Dendritic cell treated with granulocyte-macrophage colony-stimulating factor and Interleukin-4, amounts not matched to agents 40 ng/mL and 50 ng/mL, for 4 days (primary cell): ENCODE data around the gene DEPDC5.

ENCODE experiments used
- H3K27ac Mint-ChIP-seq: one replicate; pipeline ENCODE4 v1.8.0; 2022; ENCODE audit warnings: mild to moderate bottlenecking, mixed read lengths
- H3K27me3 Mint-ChIP-seq: one replicate; pipeline ENCODE4 v1.8.0; 2022; ENCODE audit warnings: mild to moderate bottlenecking, mixed read lengths
- H3K36me3 Mint-ChIP-seq: one replicate; pipeline ENCODE4 v1.8.0; 2022; ENCODE audit warnings: low read depth, mixed read lengths
- H3K4me1 Mint-ChIP-seq: one replicate; pipeline ENCODE4 v1.8.0; 2022; ENCODE audit warnings: low read depth, mixed read lengths
- H3K4me3 Mint-ChIP-seq: one replicate; pipeline ENCODE4 v1.8.0; 2022; ENCODE audit warnings: mild to moderate bottlenecking, moderate library complexity, mixed read lengths
- H3K9me3 Mint-ChIP-seq: one replicate; pipeline ENCODE4 v1.8.0; 2022; ENCODE audit warnings: mixed read lengths
- intact Hi-C: fragments of 100-400 bp; cut with micrococcal nuclease; formaldehyde crosslinking; loops from one replicate; pipeline ENCODE4 v1.15.0; 2022

Gene DEPDC5

DNA sequence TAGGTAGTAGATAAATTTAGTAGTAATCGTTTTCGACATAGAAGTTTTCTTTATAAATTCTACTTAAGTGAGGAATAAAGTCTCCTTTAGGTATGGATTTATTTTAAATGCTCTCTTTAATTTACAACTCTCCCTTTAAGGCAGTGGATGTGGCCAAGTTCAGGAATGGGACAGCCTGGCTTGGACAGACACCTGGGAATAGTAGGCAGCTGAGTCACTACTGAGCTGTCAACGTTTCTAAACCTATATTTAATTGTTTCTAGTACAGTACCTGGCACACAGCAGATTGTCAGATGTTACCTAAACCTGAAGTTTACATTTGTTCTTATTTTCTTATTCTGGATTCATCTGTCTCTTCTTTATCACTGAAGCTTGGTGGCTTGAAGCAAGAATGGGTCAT, 85.1 kb downstream of the DEPDC5 start:
- Mint-ChIP-seq H3K4me1 (no peaks in the 10 kb centered on the region), H3K9me3 (no peaks in the 10 kb centered on the region), H3K27ac (no peak overlapping the region), H3K27me3 (no peaks in the 10 kb centered on the region), H3K36me3 (peaks cover 99% of the 10 kb centered on the region), H3K4me3 (no peak overlapping the region)
- intact Hi-C loops = no loop called here

- H3K36me3 Mint-ChIP-seq = peaks cover 100% of the 10 kb centered on the region
- H3K9me3 Mint-ChIP-seq = no peaks in the 10 kb centered on the region
- H3K4me1 Mint-ChIP-seq = no peaks in the 10 kb centered on the region
- H3K27me3 Mint-ChIP-seq = no peaks in the 10 kb centered on the region
- intact Hi-C loops = no loop called here
- no peak overlapping the region for H3K4me3 Mint-ChIP-seq
- H3K27ac Mint-ChIP-seq = peak overlapping the region; percentile 18
Measured at GRCh38 chr22:31839986-31840385, 86.2 kb downstream of the DEPDC5 start.

GRCh38 chr22:31840585-31840984, 86.8 kb downstream of the DEPDC5 start:
- intact Hi-C loops = no loop called here
- Mint-ChIP-seq H3K27ac (no peak overlapping the region), H3K36me3 (peaks cover 100% of the 10 kb centered on the region), H3K4me1 (peaks cover 1% of the 10 kb centered on the region), H3K4me3 (no peak overlapping the region), H3K27me3 (no peaks in the 10 kb centered on the region), H3K9me3 (no peaks in the 10 kb centered on the region)

DNA sequence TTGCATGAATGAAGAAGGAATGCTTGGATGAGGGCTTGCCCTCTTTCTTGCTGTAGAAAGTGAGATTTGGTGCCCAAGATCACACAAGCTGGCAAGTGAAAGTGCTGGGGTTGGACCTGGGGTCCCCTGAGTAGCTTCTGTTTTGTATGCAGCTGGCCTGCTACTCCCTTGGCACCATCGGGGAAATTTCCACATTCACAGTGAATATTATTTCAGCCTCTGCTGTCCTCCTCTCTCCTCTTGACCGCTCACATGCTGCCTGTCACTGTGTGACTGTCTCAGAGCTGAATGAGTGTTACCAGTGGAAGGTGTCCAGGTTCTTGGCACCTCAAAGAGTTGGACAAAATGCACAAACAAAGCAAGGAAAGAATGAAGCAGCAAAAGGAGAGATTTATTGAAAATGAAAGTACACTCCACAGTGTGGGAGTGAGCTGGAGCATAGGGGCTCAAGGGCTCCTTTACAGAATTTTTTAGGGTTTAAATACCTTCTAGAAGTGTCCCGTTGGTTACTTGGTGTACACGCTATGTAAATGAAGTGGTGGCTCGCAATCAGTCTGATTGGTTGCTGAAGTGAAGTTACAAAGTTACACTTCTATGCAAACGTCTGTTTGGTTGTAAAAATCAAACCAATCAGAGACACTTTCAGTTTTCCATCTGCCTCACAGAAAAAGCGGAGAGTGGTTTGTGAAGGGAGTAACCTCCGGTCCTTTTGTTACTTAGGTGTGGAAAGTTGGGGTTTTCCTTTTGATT, 87.4 kb downstream of the DEPDC5 start:
- intact Hi-C loops = no loop called here
- no peaks in the 10 kb centered on the region for H3K9me3 Mint-ChIP-seq
- H3K4me1 Mint-ChIP-seq = peaks cover 8% of the 10 kb centered on the region
- H3K36me3 Mint-ChIP-seq = peaks cover 100% of the 10 kb centered on the region
- no peak overlapping the region for H3K4me3 Mint-ChIP-seq
- no peak overlapping the region for H3K27ac Mint-ChIP-seq
- no peaks in the 10 kb centered on the region for H3K27me3 Mint-ChIP-seq

- Mint-ChIP-seq H3K4me1 (peaks cover 14% of the 10 kb centered on the region), H3K27me3 (no peaks in the 10 kb centered on the region), H3K4me3 (no peak overlapping the region), H3K36me3 (peaks cover 100% of the 10 kb centered on the region), H3K27ac (no peak overlapping the region), H3K9me3 (no peaks in the 10 kb centered on the region)
- intact Hi-C loops = no loop called here
Measured at GRCh38 chr22:31843526-31843925, 89.7 kb downstream of the DEPDC5 start.

DNA sequence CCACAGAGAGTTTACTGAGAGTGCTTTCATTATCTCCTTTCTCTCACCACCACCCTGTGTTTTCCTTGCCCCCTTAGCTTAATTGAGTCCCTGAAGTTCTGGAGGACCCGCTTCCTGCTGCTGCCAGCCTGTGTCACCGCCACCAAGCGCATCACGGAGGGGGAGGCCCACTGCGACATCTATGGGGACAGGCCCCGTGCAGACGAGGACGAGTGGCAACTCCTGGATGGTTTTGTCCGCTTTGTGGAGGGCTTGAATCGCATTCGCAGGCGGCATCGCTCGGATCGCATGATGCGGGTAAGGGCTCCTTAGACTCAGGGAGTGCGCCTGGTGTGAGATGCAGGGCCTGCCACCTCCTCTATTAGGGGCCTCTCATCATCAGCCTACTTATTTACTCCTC, 91.1 kb downstream of the DEPDC5 start:
- peak overlapping the region; percentile 53 for H3K27ac Mint-ChIP-seq
- H3K4me3 Mint-ChIP-seq = no peak overlapping the region
- intact Hi-C loops = loop anchor here (5.0 kb wide), 1 partner anchor 102 kb away; no protein-coding TSS in a partner anchor
- no peaks in the 10 kb centered on the region for H3K9me3 Mint-ChIP-seq
- peaks cover 96% of the 10 kb centered on the region for H3K36me3 Mint-ChIP-seq
- H3K27me3 Mint-ChIP-seq = no peaks in the 10 kb centered on the region
- H3K4me1 Mint-ChIP-seq = peaks cover 14% of the 10 kb centered on the region

DNA sequence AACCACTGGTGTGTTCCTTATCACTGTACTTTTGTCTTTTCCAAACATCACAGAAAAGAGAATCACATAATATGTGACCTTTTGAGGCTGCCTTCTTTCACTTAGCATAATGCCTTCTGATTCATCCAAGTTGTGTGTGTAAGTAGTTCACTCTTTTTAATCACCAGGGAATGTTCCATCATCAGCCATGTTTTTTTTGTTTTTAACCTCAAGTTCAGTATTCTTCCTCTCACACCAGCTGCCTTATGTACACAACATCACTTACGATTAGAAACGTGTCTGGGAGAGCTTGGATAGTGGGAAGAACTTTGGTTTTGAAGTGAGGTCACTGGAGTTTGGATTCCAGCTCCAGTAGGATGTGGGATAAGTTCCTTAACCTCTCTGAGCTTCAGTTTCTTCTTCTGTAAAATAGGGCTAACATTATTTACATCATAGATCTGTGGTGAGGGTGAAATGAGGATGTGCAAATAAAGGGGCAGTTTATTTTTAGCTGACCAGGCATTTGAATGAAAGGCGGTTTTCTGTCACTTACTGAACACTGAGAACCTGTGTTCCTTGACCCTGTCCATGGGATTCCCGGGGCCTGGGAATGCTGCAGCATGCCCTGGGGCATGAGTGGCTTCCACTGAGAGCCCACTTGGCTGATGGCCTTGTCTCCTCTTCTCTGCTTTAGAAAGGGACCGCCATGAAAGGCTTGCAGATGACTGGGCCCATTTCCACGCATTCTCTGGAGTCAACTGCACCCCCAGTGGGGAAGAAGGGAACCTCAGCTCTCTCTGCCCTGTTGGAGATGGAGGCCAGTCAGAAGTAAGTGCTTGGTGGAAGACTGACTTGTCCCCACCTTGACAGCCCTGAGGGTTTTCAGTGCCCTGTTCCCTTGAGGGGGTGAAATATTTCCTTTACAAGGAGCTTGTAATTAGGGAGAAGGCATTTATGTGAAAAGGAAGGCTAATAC, 92.6 kb downstream of the DEPDC5 start:
- Mint-ChIP-seq H3K4me3 (no peak overlapping the region), H3K27ac (no peak overlapping the region), H3K9me3 (no peaks in the 10 kb centered on the region), H3K36me3 (peaks cover 89% of the 10 kb centered on the region), H3K4me1 (peaks cover 14% of the 10 kb centered on the region), H3K27me3 (no peaks in the 10 kb centered on the region)
- intact Hi-C loops = loop anchor here (5.0 kb wide), 1 partner anchor 101 kb away; no protein-coding TSS in a partner anchor

DNA sequence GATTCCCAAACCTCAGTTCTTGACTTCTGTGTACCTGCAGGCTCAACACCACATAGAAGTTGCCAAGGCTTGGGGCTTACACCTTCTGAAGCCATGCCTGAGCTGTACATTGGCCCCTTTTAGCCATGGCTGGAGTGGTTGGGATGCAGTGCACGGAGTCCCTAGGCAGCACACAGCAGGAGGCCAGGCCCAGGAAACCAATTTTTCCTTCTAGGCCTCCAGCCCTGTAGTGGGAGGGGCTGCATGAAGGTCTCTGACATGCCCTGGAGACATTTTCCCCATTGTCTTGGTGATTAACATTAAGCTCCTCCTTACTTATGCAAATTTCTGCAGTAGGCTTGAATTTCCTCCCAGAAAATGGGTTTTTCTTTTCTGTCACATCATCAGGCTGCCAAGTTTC, 94.6 kb downstream of the DEPDC5 start:
- Mint-ChIP-seq H3K27ac (no peak overlapping the region), H3K9me3 (no peaks in the 10 kb centered on the region), H3K4me1 (peaks cover 14% of the 10 kb centered on the region), H3K27me3 (no peaks in the 10 kb centered on the region), H3K36me3 (peaks cover 85% of the 10 kb centered on the region), H3K4me3 (no peak overlapping the region)
- intact Hi-C loops = loop anchor here (5.0 kb wide), 1 partner anchor 99 kb away; no protein-coding TSS in a partner anchor

DNA sequence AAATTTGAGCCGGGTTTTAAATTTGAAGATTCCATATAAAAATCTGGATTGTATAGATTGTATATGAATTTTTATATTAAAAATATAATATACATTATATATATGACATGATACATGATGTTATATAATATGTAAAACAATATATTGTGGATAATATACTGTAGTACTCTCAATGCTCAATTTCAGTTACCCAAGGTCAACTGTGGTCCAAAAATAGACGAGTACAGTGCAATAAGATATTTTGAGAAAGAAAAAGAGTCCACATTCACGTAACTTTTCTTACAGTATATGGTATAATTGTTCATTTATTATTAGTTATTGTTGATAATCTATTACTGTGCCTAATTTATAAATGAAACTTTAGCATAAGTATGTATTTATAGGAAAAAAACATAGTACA, 96.3 kb downstream of the DEPDC5 start:
- Mint-ChIP-seq H3K27ac (no peak overlapping the region), H3K4me1 (peaks cover 14% of the 10 kb centered on the region), H3K36me3 (peaks cover 85% of the 10 kb centered on the region)

DNA sequence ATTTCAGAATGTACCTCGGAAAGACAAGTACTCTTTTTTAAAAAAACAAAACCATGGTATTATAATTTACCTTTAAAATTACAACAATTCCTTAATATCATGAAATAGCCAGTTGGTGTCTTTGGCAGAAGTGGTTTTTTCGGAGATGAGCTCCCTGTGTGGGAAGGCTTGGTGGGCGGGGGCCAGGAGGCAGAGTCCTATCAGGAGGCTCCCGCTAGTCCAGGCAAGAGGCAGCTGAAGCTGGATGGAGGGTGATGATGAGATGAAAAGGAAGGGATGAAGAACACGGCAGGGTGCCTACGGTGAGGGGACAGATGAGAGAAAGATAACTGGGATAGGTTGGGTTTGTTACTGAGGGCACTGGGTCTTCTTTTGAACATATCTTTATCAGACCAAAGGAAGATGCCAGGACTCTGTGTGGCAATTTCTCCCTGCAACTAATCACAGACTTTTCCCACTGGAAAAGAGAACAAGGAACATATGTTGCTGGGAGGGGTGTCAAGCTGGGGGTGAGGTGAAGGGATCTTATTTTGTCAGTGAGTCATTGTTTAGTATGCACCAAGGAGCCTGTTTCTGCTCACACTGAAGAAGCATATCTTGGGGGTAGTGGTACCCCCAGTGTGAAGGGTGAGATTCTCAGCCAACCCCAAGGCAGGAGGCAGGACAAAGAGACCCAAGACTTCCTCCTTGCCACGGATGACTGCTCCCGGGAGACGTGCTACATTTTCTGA, 99.0 kb downstream of the DEPDC5 start:
- Mint-ChIP-seq H3K27me3 (no peaks in the 10 kb centered on the region), H3K4me3 (no peak overlapping the region), H3K4me1 (no peaks in the 10 kb centered on the region), H3K9me3 (no peaks in the 10 kb centered on the region), H3K36me3 (peaks cover 85% of the 10 kb centered on the region), H3K27ac (no peak overlapping the region)
- intact Hi-C loops = no loop called here

More for the DNA sequence above, 96.3 kb downstream of the DEPDC5 start:
- H3K27me3 Mint-ChIP-seq = no peaks in the 10 kb centered on the region
- H3K9me3 Mint-ChIP-seq = no peaks in the 10 kb centered on the region
- intact Hi-C loops = no loop called here
- H3K4me3 Mint-ChIP-seq = no peak overlapping the region

GRCh38 chr22:31853736-31854495, 100.1 kb downstream of the DEPDC5 start:
- Mint-ChIP-seq H3K4me1 (no peaks in the 10 kb centered on the region), H3K4me3 (no peak overlapping the region), H3K36me3 (peaks cover 79% of the 10 kb centered on the region), H3K9me3 (no peaks in the 10 kb centered on the region), H3K27me3 (no peaks in the 10 kb centered on the region), H3K27ac (no peak overlapping the region)
- intact Hi-C loops = no loop called here

DNA sequence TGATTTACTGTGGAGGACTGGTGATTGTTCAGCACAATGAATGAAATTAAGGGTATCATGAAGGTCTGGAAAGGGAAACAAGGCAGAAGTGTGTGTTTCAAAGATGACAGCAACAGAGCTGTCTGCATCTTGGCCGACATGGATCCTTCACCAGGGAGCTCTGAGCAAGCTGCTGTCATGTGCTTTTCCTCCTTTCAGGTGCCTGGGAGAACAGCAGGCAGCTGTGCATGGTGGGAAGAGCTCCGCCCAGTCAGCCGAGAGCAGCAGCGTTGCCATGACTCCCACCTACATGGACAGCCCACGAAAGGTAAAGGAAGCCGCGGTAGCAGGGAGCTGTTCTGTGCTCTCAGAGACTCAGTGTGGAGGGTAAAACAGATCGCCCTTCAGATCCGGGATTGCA, 103.4 kb downstream of the DEPDC5 start:
- H3K4me3 Mint-ChIP-seq = no peak overlapping the region
- no peaks in the 10 kb centered on the region for H3K27me3 Mint-ChIP-seq
- H3K27ac Mint-ChIP-seq = no peak overlapping the region
- H3K9me3 Mint-ChIP-seq = no peaks in the 10 kb centered on the region
- no peaks in the 10 kb centered on the region for H3K4me1 Mint-ChIP-seq
- H3K36me3 Mint-ChIP-seq = peaks cover 89% of the 10 kb centered on the region
- intact Hi-C loops = no loop called here

DNA sequence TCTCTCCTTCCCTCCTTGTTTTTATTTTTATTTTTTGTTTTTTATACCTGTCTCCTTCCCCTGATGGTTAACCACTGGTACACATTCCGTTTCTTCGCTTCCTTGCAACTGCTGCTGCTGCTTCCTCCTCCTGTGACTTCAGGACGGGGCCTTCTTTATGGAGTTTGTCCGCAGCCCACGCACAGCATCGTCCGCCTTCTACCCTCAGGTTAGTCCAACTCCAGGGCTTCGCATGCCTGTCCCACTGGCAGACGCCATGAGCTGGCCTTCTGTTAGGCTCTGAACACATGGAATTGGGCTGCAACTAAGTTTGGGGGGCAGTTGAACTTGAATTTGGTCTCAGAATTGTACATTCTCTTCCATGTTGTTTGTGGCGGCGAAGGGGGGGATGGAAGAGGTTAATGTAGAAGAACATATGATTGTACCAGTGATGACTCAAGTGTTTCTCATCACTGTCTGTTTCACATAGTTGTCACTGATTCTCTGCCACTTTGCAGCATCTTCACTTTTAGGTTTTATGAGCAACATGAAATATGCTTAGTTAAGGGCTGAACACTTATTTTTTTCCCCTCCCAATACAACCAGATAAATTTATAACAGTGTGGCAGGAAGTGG, 107.5 kb downstream of the DEPDC5 start:
- Mint-ChIP-seq H3K36me3 (peaks cover 63% of the 10 kb centered on the region), H3K27ac (peak overlapping the region; percentile 35)

More for the DNA sequence above, 107.5 kb downstream of the DEPDC5 start:
- Mint-ChIP-seq H3K4me3 (no peak overlapping the region), H3K9me3 (no peaks in the 10 kb centered on the region), H3K27me3 (no peaks in the 10 kb centered on the region), H3K4me1 (no peaks in the 10 kb centered on the region)
- intact Hi-C loops = no loop called here
